Measurements from ENCODE around the gene RRP1B. TPM values are rescaled to one million over a fixed set of nuclear protein-coding genes. Genes with fewer than 3 reads are reported as not detected.

The RRP1B gene
- total RNA-seq, 1 experiment from 2014 or later = 26.3 TPM

- Histone ChIP-seq H4K20me1 (ENCODE audit: insufficient read depth) (peaks cover 8% of the 10 kb centered on the region; the same call in 1 of the 2 replicates), H3F3A (ENCODE audit: insufficient read depth, low read depth) (peaks cover 13% of the 10 kb centered on the region; the same call in 1 of the 2 replicates), H3K9me3 (ENCODE audit: insufficient read depth, low read depth) (no peaks in the 10 kb centered on the region), H3K36me3 (ENCODE audit: low read depth) (no peaks in the 10 kb centered on the region), H3K4me3 (no peak overlapping the region), H2AFZ (no peak overlapping the region), H3K79me2 (ENCODE audit: low read depth) (0 out of 2 replicates have a peak, but pooled peaks cover 9% of the 10 kb centered on the region), H3K27ac (no peak overlapping the region), H3K4me2 (no peak overlapping the region), H3K27me3 (ENCODE audit: insufficient read depth, low read depth) (no peaks in the 10 kb centered on the region), H3K4me1 (replicated peaks; ENCODE audit: insufficient read depth) (no peaks in the 10 kb centered on the region), H3K9me2 (ENCODE audit: insufficient read depth) (no peaks in the 10 kb centered on the region)
- ChIA-PET POLR2A (ENCODE audit: unreplicated experiment) (interaction anchor here (0.6 kb wide), 1 partner anchor 31 kb away, joined by 3 read pairs; no protein-coding TSS in a partner anchor), CTCF (no interaction called here)
- BruUV-seq (replicated peaks) = no TSS peak
- intact Hi-C loops (cut with micrococcal nuclease; ENCODE audit: unreplicated experiment) = no loop called here
- DNase-seq = no peak
- TF ChIP-seq CTCF (conservative IDR thresholded peaks at IDR 0.05) (no peak), EZH2 (IDR thresholded peaks at IDR 0.05; ENCODE audit: low read depth) (no peak)
These were observed 82.2 kb downstream of the RRP1B start for GRCh38 chr21:43741423-43742096.

- no peaks in the 10 kb centered on the region for H3K9me3 ChIP-seq (ENCODE audit: insufficient read depth, low read depth)
- no TSS peak for BruUV-seq (replicated peaks)
- H3K4me2 ChIP-seq = no peak overlapping the region
- H3K27ac ChIP-seq = no peak overlapping the region
- ChIA-PET CTCF (no interaction called here), POLR2A (ENCODE audit: unreplicated experiment) (no interaction called here)
- no peak for TF ChIP-seq CTCF (conservative IDR thresholded peaks at IDR 0.05)
- no peak for TF ChIP-seq EZH2 (IDR thresholded peaks at IDR 0.05; ENCODE audit: low read depth)
- H3K9me2 ChIP-seq (ENCODE audit: insufficient read depth) = no peaks in the 10 kb centered on the region
- H4K20me1 ChIP-seq (ENCODE audit: insufficient read depth) = peaks cover 4% of the 10 kb centered on the region; the same call in 1 of the 2 replicates
- H3K4me1 ChIP-seq (replicated peaks; ENCODE audit: insufficient read depth) = no peaks in the 10 kb centered on the region
- H3F3A ChIP-seq (ENCODE audit: insufficient read depth, low read depth) = peaks cover 11% of the 10 kb centered on the region; the same call in 1 of the 2 replicates
- no peak overlapping the region for H3K4me3 ChIP-seq
- no peak for DNase-seq
- H3K79me2 ChIP-seq (ENCODE audit: low read depth) = 0 out of 2 replicates have a peak, but pooled peaks cover 9% of the 10 kb centered on the region
- H3K27me3 ChIP-seq (ENCODE audit: insufficient read depth, low read depth) = no peaks in the 10 kb centered on the region
- no peak overlapping the region for H2AFZ ChIP-seq
- intact Hi-C loops (cut with micrococcal nuclease; ENCODE audit: unreplicated experiment) = no loop called here
- H3K36me3 ChIP-seq (ENCODE audit: low read depth) = no peaks in the 10 kb centered on the region
These were observed 84.6 kb downstream of the RRP1B start for GRCh38 chr21:43743947-43744346.

GRCh38 chr21:43744725-43745124, 85.4 kb downstream of the RRP1B start:
- TF ChIP-seq CTCF (conservative IDR thresholded peaks at IDR 0.05) (no peak), EZH2 (IDR thresholded peaks at IDR 0.05; ENCODE audit: low read depth) (no peak)
- POLR2A ChIA-PET (ENCODE audit: unreplicated experiment) = no interaction called here

More at GRCh38 chr21:43744725-43745124, 85.4 kb downstream of the RRP1B start:
- no peaks in the 10 kb centered on the region for H3K36me3 ChIP-seq (ENCODE audit: low read depth)
- H3K4me2 ChIP-seq = no peak overlapping the region
- CTCF ChIA-PET = no interaction called here
- H3K4me3 ChIP-seq = no peak overlapping the region
- no peaks in the 10 kb centered on the region for H3K9me2 ChIP-seq (ENCODE audit: insufficient read depth)
- peaks cover 4% of the 10 kb centered on the region; the same call in 1 of the 2 replicates for H4K20me1 ChIP-seq (ENCODE audit: insufficient read depth)
- 0 out of 2 replicates have a peak, but pooled peaks cover 4% of the 10 kb centered on the region for H3K79me2 ChIP-seq (ENCODE audit: low read depth)
- no peak overlapping the region for H3K27ac ChIP-seq
- peaks cover 5% of the 10 kb centered on the region; the same call in 1 of the 2 replicates for H3F3A ChIP-seq (ENCODE audit: insufficient read depth, low read depth)
- no peaks in the 10 kb centered on the region for H3K4me1 ChIP-seq (replicated peaks; ENCODE audit: insufficient read depth)
- no peaks in the 10 kb centered on the region for H3K27me3 ChIP-seq (ENCODE audit: insufficient read depth, low read depth)
- DNase-seq = no peak
- BruUV-seq (replicated peaks) = no TSS peak
- no peaks in the 10 kb centered on the region for H3K9me3 ChIP-seq (ENCODE audit: insufficient read depth, low read depth)
- H2AFZ ChIP-seq = no peak overlapping the region
- intact Hi-C loops (cut with micrococcal nuclease; ENCODE audit: unreplicated experiment) = no loop called here

Small RNAs within 50 kb of the gene (microRNA-seq; reads per million reads assigned to microRNA genes)
- not detected for gene MIR6070 (ENCODE audit: borderline number of aligned reads, borderline replicate concordance)

Other genes with a start within 250 kb of the RRP1B start
- gene SIK1, start 232.4 kb upstream of the RRP1B start, total RNA-seq (2021) = 28.5 and 37.7 TPM in 2 replicates
- gene HSF2BP, start 72 bp upstream of the RRP1B start, total RNA-seq (2021) = 4.6 and 7.3 TPM in 2 replicates
- 175 and 189 TPM in 2 replicates for gene PDXK, start 59.6 kb downstream of the RRP1B start, total RNA-seq (2021)
- gene CSTB, start 116.7 kb downstream of the RRP1B start, total RNA-seq (2021) = 88.5 and 136 TPM in 2 replicates
- 24.9 and 28.0 TPM in 2 replicates for gene RRP1, start 130.0 kb downstream of the RRP1B start, total RNA-seq (2021)
- 39.0 and 41.2 TPM in 2 replicates for gene AGPAT3, start 205.7 kb downstream of the RRP1B start, total RNA-seq (2021)